AG10803 (cell line): ENCODE results near the gene CD180.

Experiments
- DNase-seq: peaks from one replicate; pipeline ENCODE4 v3.0.0; 2010; ENCODE audit warnings: low read depth
- H3K4me3 ChIP-seq: 2 replicates; pipeline ENCODE4 v1.5.1; 2011; ENCODE audit warnings: mild to moderate bottlenecking, low read length, control low read depth
- CTCF ChIP-seq: conservative IDR thresholded peaks from 2 replicates; pipeline ENCODE4 v1.5.1; 2011; ENCODE audit warnings: mild to moderate bottlenecking, low read length, control low read depth, inconsistent platforms

The CD180 gene

GRCh38 chr5:67195406-67196275 lies 958 bp downstream of the CD180 start:
- no peak for DNase-seq
- H3K4me3 ChIP-seq: no peak overlapping the region
- TF ChIP-seq CTCF: no peak

- H3K4me3 ChIP-seq: no peak overlapping the region
- TF ChIP-seq CTCF: no peak
- no peak for DNase-seq
These were observed 2.4 kb downstream of the CD180 start for GRCh38 chr5:67194166-67194565.

GRCh38 chr5:67193439-67193807 lies 3.2 kb downstream of the CD180 start:
- no peak for DNase-seq
- TF ChIP-seq CTCF: no peak
- no peak overlapping the region for H3K4me3 ChIP-seq

- TF ChIP-seq CTCF: no peak
- no peak for DNase-seq
- H3K4me3 ChIP-seq: no peak overlapping the region
These were observed 3.7 kb downstream of the CD180 start for GRCh38 chr5:67192719-67193438.

- no peak for DNase-seq
- no peak for TF ChIP-seq CTCF
- H3K4me3 ChIP-seq: no peak overlapping the region
These were observed 5.7 kb downstream of the CD180 start for GRCh38 chr5:67190861-67191260.

- no peak for DNase-seq
- TF ChIP-seq CTCF: no peak
- no peak overlapping the region for H3K4me3 ChIP-seq
These were observed 6.2 kb downstream of the CD180 start for GRCh38 chr5:67190410-67190809.

GRCh38 chr5:67189931-67190330 lies 6.7 kb downstream of the CD180 start:
- no peak for TF ChIP-seq CTCF
- DNase-seq: no peak
- no peak overlapping the region for H3K4me3 ChIP-seq
